Activated CD8-positive, alpha-beta T cell treated with anti-CD3 and anti-CD28 coated beads, Interleukin-2, amount 10 ng/mL, durations not matched to agents 7 days and 5 days (primary cell): ENCODE measurements around the gene TMEM222. TPM values are rescaled to one million over a fixed set of nuclear protein-coding genes. Genes with fewer than 3 reads are reported as not detected.

Experiments
- ATAC-seq: fragments of 150-1000 bp; cut with Tn5 transposase; one replicate; pipeline ENCODE4 v1.10.0; 2021; ENCODE audit warnings: moderate library complexity
- CTCF ChIA-PET: fragments of 350-600 bp; sonication (Branson Sonifier 250); formaldehyde crosslinking; loops from one replicate; lab custom pipeline; 2021; ENCODE audit warnings: antibody characterized with exemption; lab: Charles Lee
- POLR2A ChIA-PET: fragments of 350-600 bp; sonication (Branson Sonifier 250); formaldehyde crosslinking; loops from one replicate; lab custom pipeline; 2021; ENCODE audit warnings: antibody characterized with exemption; lab: Charles Lee
- DNase-seq: peaks from one replicate; pipeline ENCODE4 v3.0.0-alpha.2; 2020
- H3K27ac Mint-ChIP-seq: one replicate; pipeline ENCODE4 v1.8.0; 2021; ENCODE audit warnings: mild to moderate bottlenecking, mixed read lengths
- H3K27me3 Mint-ChIP-seq: one replicate; pipeline ENCODE4 v1.8.0; 2021; ENCODE audit warnings: low read depth, mixed read lengths
- H3K36me3 Mint-ChIP-seq: one replicate; pipeline ENCODE4 v1.8.0; 2021; ENCODE audit warnings: low read depth, mixed read lengths
- H3K4me1 Mint-ChIP-seq: one replicate; pipeline ENCODE4 v1.8.0; 2021; ENCODE audit warnings: low read depth, mixed read lengths
- H3K4me3 Mint-ChIP-seq: one replicate; pipeline ENCODE4 v1.8.0; 2021; ENCODE audit warnings: mild to moderate bottlenecking, mixed read lengths
- H3K9me3 Mint-ChIP-seq: one replicate; pipeline ENCODE4 v1.8.0; 2022; ENCODE audit warnings: mixed read lengths; ENCODE audit not compliant: insufficient read depth
- total RNA-seq, 2 experiments: library from RNA; stranded (reverse); gene quantifications; one replicate each; pipeline ENCODE4 v1.2.3, GENCODE V29; 2021

Gene TMEM222
- total RNA-seq, 2 experiments from 2014 or later: 35.2 to 38.5 TPM

GRCh38 chr1:27360159-27361043 is 38.4 kb downstream of the TMEM222 start:
- Mint-ChIP-seq H3K4me1 (peaks cover 63% of the 10 kb centered on the region), H3K9me3 (no peaks in the 10 kb centered on the region), H3K36me3 (no peaks in the 10 kb centered on the region), H3K4me3 (peak overlapping the region; percentile 49), H3K27ac (peak overlapping the region; percentile 15), H3K27me3 (peaks cover 9% of the 10 kb centered on the region)
- POLR2A ChIA-PET: interaction anchor here (0.7 kb wide), 1 partner anchor 18 kb away, joined by 3 read pairs; no protein-coding TSS in a partner anchor
- CTCF ChIA-PET: interaction anchor here (2.3 to 6.7 kb wide), 4 partner anchors 16 to 35 kb away, joined by 12 to 99 read pairs (median 53); partner anchors contain the start of genes CD164L2 and SYTL1
- DNase-seq: peak; percentile 47
- no peak for ATAC-seq

GRCh38 chr1:27361044-27361402 is 39.1 kb downstream of the TMEM222 start:
- no peak overlapping the region for H3K27ac Mint-ChIP-seq
- peaks cover 62% of the 10 kb centered on the region for H3K4me1 Mint-ChIP-seq
- no peak for DNase-seq
- ChIA-PET POLR2A (no interaction called here), CTCF (interaction anchor here (2.3 kb wide), 1 partner anchor 34 kb away, joined by 12 read pairs; no protein-coding TSS in a partner anchor)
- no peaks in the 10 kb centered on the region for H3K36me3 Mint-ChIP-seq
- peaks cover 9% of the 10 kb centered on the region for H3K27me3 Mint-ChIP-seq
- no peaks in the 10 kb centered on the region for H3K9me3 Mint-ChIP-seq
- no peak overlapping the region for H3K4me3 Mint-ChIP-seq
- no peak for ATAC-seq

- Mint-ChIP-seq H3K4me1 (peaks cover 57% of the 10 kb centered on the region), H3K27ac (no peak overlapping the region), H3K9me3 (no peaks in the 10 kb centered on the region), H3K27me3 (peaks cover 9% of the 10 kb centered on the region), H3K4me3 (no peak overlapping the region), H3K36me3 (no peaks in the 10 kb centered on the region)
- no peak for DNase-seq
- POLR2A ChIA-PET: no interaction called here
- CTCF ChIA-PET: interaction anchor here (1.3 to 2.6 kb wide), 4 partner anchors 11 to 34 kb away, joined by 4 to 12 read pairs (median 6); no protein-coding TSS in a partner anchor
- ATAC-seq: no peak
Measured at GRCh38 chr1:27361553-27361952, 39.6 kb downstream of the TMEM222 start.

GRCh38 chr1:27363766-27364695 is 42.1 kb downstream of the TMEM222 start:
- Mint-ChIP-seq H3K36me3 (no peaks in the 10 kb centered on the region), H3K4me3 (no peak overlapping the region), H3K27ac (no peak overlapping the region), H3K27me3 (peaks cover 7% of the 10 kb centered on the region), H3K9me3 (no peaks in the 10 kb centered on the region), H3K4me1 (peaks cover 52% of the 10 kb centered on the region)
- POLR2A ChIA-PET: interaction anchor here (0.5 kb wide), 1 partner anchor 925 kb away, joined by 3 read pairs; no protein-coding TSS in a partner anchor
- CTCF ChIA-PET: interaction anchor here (1.6 to 3.6 kb wide), 4 partner anchors 31 to 68 kb away, joined by 5 to 24 read pairs (median 8); no protein-coding TSS in a partner anchor
- ATAC-seq (no peak), DNase-seq (no peak)

- peaks cover 52% of the 10 kb centered on the region for H3K4me1 Mint-ChIP-seq
- no peaks in the 10 kb centered on the region for H3K9me3 Mint-ChIP-seq
- no peaks in the 10 kb centered on the region for H3K36me3 Mint-ChIP-seq
- POLR2A ChIA-PET: interaction anchor here (0.5 to 2.0 kb wide), 10 partner anchors 8 to 925 kb away, joined by 3 to 18 read pairs (median 4); partner anchors contain the start of genes FCN3 and SYTL1
- DNase-seq: no peak
- H3K27ac Mint-ChIP-seq: peak overlapping the region; percentile 77
- no peak for ATAC-seq
- CTCF ChIA-PET: interaction anchor here (0.7 to 3.6 kb wide), 16 partner anchors 8 to 304 kb away, joined by 3 to 58 read pairs (median 6); partner anchors contain the start of gene SYTL1
- H3K4me3 Mint-ChIP-seq: peak overlapping the region; percentile 84
- peaks cover 3% of the 10 kb centered on the region for H3K27me3 Mint-ChIP-seq
Measured at GRCh38 chr1:27364696-27365371, 42.9 kb downstream of the TMEM222 start.

GRCh38 chr1:27365372-27366112 is 43.6 kb downstream of the TMEM222 start:
- Mint-ChIP-seq H3K9me3 (no peaks in the 10 kb centered on the region), H3K4me1 (peaks cover 55% of the 10 kb centered on the region), H3K27ac (peak overlapping the region; percentile 84), H3K27me3 (no peaks in the 10 kb centered on the region), H3K4me3 (peak overlapping the region; percentile 84), H3K36me3 (no peaks in the 10 kb centered on the region)
- ChIA-PET POLR2A (interaction anchor here (0.6 to 2.0 kb wide), 9 partner anchors 8 to 231 kb away, joined by 3 to 18 read pairs (median 4); partner anchors contain the start of genes FCN3 and SYTL1), CTCF (interaction anchor here (0.7 to 3.6 kb wide), 27 partner anchors 9 to 304 kb away, joined by 3 to 58 read pairs (median 5); partner anchors contain the start of genes AHDC1 and SYTL1)
- ATAC-seq: peak; percentile 74
- DNase-seq: peak; percentile 88

- peak; percentile 84 for DNase-seq
- H3K4me1 Mint-ChIP-seq: peaks cover 55% of the 10 kb centered on the region
Measured at GRCh38 chr1:27366113-27366410, 44.1 kb downstream of the TMEM222 start.

GRCh38 chr1:27366411-27367159 is 44.6 kb downstream of the TMEM222 start, which contains the start of gene MAP3K6:
Gene MAP3K6 (minus strand): TSS chr1:27366961. CDS start chr1:27366597, 364 bp downstream.
- no peaks in the 10 kb centered on the region for H3K9me3 Mint-ChIP-seq
- DNase-seq (peak; percentile 52), ATAC-seq (peak; percentile 52)
- H3K4me1 Mint-ChIP-seq: peaks cover 53% of the 10 kb centered on the region
- no peaks in the 10 kb centered on the region for H3K36me3 Mint-ChIP-seq
- CTCF ChIA-PET: interaction anchor here (0.7 to 3.6 kb wide), 27 partner anchors 9 to 240 kb away, joined by 3 to 58 read pairs (median 5); partner anchors contain the start of genes AHDC1 and SYTL1
- POLR2A ChIA-PET: interaction anchor here (0.8 to 2.0 kb wide), 5 partner anchors 10 to 230 kb away, joined by 3 to 18 read pairs (median 3); partner anchors contain the start of gene SYTL1
- peak within 1 kb of the TSS; percentile 84 for H3K27ac Mint-ChIP-seq
- H3K4me3 Mint-ChIP-seq: peak within 1 kb of the TSS; percentile 84
- no peaks in the 10 kb centered on the region for H3K27me3 Mint-ChIP-seq

More at GRCh38 chr1:27366113-27366410, 44.1 kb downstream of the TMEM222 start:
- ATAC-seq: peak; percentile 75
- Mint-ChIP-seq H3K27me3 (no peaks in the 10 kb centered on the region), H3K27ac (peak overlapping the region; percentile 84), H3K9me3 (no peaks in the 10 kb centered on the region), H3K4me3 (peak overlapping the region; percentile 84), H3K36me3 (no peaks in the 10 kb centered on the region)
- POLR2A ChIA-PET: interaction anchor here (0.8 to 2.0 kb wide), 9 partner anchors 9 to 231 kb away, joined by 3 to 18 read pairs (median 4); partner anchors contain the start of gene SYTL1
- CTCF ChIA-PET: interaction anchor here (0.7 to 3.6 kb wide), 25 partner anchors 9 to 297 kb away, joined by 3 to 58 read pairs (median 5); partner anchors contain the start of genes AHDC1 and SYTL1

GRCh38 chr1:27367160-27367650 is 45.2 kb downstream of the TMEM222 start:
- Mint-ChIP-seq H3K4me1 (peaks cover 53% of the 10 kb centered on the region), H3K9me3 (no peaks in the 10 kb centered on the region), H3K4me3 (peak overlapping the region; percentile 66), H3K27ac (peak overlapping the region; percentile 3), H3K27me3 (no peaks in the 10 kb centered on the region), H3K36me3 (no peaks in the 10 kb centered on the region)
- CTCF ChIA-PET: interaction anchor here (0.7 to 3.6 kb wide), 18 partner anchors 9 to 239 kb away, joined by 3 to 58 read pairs (median 6); no protein-coding TSS in a partner anchor
- no peak for ATAC-seq
- POLR2A ChIA-PET: interaction anchor here (1.0 kb wide), 1 partner anchor 24 kb away, joined by 3 read pairs; no protein-coding TSS in a partner anchor
- DNase-seq: no peak
